NOMO-1 treated with dmso at 0.1 percent for 144 hours (cell line): ENCODE measurements around the gene IGF1.
A peak's percentile ranks its signal among the peaks of the same experiment; 100 is the strongest.

Experiments
- DNase-seq: peaks from one replicate; lab custom pipeline; 2025; ENCODE audit not compliant: unreplicated experiment; lab: John Stamatoyannopoulos, UW

The IGF1 gene

GRCh38 chr12:102480406-102480805, at the start of gene IGF1:
Gene IGF1, minus strand, starts transcription at chr12:102480563. Its CDS starts 182 bp downstream, at chr12:102480381.
- peak; percentile 16 for DNase-seq

DNA sequence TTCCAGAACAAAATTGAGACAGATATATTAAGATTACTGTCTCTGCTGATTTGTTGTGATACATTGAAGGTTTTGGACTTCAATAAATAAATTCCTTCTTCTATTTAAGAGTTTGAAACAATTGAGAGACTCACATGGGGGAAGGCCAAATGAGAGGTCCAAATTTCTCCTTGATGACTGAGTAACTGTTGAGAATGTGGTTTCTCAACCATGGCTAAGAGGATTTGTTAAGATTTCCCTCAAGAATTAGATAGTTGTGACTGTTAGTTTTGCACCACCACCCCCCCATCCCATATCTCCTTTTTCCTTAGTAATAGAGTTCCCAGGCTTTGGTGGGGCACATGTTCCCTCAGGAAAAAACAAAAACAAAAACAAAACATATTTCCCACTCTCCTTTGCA, 47.7 kb upstream of the IGF1 start:
- no peak for DNase-seq

- no peak for DNase-seq
Measured at GRCh38 chr12:102527171-102527720, 46.9 kb upstream of the IGF1 start.

DNA sequence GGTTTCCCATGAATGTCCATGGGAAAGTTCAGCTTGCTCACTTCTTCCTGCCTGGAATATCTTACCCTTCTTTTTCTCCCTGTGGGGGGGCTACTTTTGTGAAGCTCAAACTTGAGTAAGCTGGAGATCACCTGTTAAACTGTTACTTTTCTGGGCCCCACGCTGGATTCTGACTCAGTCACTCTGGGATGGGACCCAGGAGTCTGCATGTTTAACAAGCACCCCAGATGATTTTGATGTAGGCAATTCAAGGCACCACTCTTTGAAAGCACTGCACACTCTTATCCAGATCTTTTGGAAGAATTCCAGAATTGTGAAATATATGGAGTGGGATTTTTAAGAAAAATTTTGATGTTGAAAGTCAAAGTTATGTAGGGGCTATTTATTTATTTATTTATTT, 46.3 kb upstream of the IGF1 start:
- no peak for DNase-seq

DNA sequence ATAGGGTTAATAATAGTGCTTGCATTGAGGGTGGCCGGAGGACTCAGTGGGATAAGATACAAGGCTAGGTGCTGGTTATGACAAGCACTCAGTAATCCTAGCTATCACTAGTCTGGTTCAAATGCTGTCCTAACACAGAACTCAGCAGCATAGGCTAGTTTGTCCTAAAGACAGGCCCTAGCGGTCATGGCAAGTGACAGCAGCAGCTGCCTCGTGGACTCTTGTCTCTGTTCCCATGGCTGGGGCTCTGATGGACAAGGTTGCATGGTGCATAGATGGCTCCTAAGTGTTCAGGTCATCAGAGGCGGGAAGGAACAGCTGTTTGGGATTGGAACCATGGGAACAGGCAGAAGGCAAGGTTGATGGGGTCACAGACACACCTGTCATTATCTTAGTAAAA, 42.4 kb upstream of the IGF1 start:
- no peak for DNase-seq

DNA sequence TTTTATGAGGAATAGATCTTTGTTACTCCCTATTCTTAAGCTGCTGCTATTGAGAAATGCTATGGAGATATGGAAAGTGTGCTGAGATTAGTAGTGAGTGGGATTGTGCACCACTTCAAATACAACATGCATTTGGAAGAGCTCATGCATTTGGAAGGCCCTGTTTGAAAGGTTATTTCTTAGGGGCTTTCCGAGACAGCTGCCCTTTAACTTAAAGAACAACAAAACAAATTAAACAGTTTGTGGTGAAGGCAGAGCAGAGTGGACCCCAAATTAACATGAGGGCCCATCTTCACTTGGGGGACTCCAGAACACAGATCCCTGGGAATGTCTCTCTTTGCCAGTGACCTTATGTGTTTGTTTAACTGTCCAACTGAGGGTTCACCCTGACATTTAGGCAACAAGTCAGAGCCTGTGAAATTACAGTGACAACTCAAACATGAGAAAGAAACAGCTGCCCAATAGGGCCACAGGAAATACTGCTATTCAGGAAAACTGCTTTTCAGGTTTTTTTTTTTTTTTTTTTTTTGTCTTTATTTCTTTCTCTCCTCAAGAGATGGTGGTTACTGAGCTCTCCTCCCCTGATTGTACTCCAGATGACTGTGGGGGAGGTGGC, 41.4 kb upstream of the IGF1 start:
- DNase-seq = no peak

GRCh38 chr12:102518871-102519270, 38.5 kb upstream of the IGF1 start:
- no peak for DNase-seq

GRCh38 chr12:102514696-102515095, 34.3 kb upstream of the IGF1 start:
- no peak for DNase-seq

DNA sequence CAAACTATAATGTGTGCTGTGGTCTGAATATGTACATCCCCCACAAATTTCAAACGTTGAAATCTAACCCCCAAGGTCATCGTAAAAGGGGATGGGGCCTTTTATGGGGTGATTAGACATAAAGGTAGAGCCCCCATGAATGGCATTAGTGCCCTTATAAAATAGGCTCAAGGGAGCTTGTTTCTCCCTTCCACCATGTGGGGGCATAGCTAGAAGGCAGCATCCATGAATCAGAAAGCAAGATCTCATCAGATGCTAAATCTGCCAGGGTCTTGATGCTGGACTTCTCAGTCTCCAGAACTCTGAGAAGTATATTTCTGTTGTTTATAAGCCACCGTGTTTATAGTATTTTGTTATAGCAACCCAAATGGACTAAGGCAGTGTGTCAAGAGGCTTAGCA, 33.4 kb upstream of the IGF1 start:
- no peak for DNase-seq

DNA sequence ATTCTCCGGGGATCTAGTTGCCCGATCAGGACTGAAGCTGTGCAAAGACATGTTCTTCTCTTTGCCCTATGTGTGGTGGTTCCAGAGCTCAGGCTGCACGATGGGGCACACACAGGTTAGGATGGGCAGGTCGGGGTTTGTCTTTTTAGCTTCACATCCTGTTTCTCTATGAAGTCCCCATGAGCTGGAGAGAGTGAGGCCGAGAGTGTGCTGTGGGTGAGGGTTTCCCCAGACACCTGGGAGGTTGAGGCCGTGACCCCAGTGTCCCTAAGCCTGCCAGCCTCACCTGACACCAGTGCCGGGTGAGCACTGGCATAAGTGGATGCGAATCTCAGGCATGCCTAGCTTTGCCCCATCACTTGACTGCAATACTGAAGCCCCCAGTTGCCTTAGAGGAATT, 32.9 kb upstream of the IGF1 start:
- no peak for DNase-seq

DNA sequence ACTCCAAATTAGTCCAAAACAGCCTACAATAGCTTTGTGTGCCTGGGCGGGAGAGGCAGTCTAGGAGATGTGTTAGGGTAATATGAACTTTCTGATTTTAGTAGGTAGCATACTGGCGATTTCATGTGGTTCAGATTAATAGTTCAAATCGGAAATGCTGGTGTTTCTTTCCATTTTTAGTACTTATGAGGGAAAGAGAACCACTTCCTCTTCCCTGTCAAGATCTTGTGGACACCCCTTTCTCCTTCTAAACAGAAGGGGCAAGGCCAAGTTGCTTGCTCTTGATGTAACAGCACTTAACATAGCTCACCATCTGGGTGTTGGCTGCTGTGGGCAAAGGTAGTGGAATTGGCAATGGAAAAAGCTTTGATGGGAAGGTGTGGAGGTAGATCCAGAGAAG, 32.2 kb upstream of the IGF1 start:
- DNase-seq = no peak

- DNase-seq = no peak
Measured at GRCh38 chr12:102511575-102511974, 31.2 kb upstream of the IGF1 start.

DNA sequence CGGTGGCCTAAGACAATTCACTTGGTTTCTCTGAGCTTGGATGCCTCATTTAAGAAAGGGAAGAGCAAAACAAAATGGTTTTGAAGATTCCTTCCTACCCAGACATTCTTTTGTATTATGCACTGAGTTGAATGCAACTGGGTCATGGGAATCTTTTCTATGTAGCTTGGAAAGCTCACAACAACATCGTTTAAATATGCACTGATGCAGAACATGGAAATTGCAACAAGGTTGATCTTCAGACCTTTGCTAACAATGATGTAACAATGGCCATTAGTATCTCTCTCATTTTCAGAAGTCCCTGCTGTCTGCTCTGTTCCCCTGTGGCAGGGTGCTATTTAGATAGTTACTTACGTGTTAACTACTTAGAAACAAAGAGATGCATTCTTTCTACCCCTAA, 30.1 kb upstream of the IGF1 start:
- DNase-seq = no peak

GRCh38 chr12:102510031-102510430, 29.7 kb upstream of the IGF1 start:
- no peak for DNase-seq

GRCh38 chr12:102509123-102509626, 28.8 kb upstream of the IGF1 start:
- no peak for DNase-seq

- DNase-seq = no peak
Measured at GRCh38 chr12:102508052-102508451, 27.7 kb upstream of the IGF1 start.

GRCh38 chr12:102507301-102507700, 26.9 kb upstream of the IGF1 start:
- DNase-seq = no peak

- no peak for DNase-seq
Measured at GRCh38 chr12:102504871-102505270, 24.5 kb upstream of the IGF1 start.

GRCh38 chr12:102504280-102504679, 23.9 kb upstream of the IGF1 start:
- DNase-seq = peak; percentile 79

DNA sequence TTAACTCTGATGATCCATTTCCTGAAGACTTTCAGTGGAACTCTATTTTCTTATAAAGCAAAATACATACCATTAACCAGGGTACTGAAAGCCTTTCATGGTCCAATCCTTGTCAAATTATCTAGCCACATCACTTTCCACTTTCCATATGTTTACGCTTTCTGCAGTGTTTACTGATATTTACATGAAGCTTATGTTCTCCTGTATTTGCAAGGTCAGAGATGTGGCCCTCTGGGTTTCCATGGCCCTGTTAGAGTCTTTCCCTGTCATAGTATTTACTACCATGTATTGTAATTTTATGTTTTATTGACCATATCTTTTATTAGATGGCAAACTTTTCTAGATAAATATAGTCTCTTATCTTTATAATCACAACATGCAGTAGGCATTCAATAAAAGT, 23.5 kb upstream of the IGF1 start:
- DNase-seq = no peak

DNA sequence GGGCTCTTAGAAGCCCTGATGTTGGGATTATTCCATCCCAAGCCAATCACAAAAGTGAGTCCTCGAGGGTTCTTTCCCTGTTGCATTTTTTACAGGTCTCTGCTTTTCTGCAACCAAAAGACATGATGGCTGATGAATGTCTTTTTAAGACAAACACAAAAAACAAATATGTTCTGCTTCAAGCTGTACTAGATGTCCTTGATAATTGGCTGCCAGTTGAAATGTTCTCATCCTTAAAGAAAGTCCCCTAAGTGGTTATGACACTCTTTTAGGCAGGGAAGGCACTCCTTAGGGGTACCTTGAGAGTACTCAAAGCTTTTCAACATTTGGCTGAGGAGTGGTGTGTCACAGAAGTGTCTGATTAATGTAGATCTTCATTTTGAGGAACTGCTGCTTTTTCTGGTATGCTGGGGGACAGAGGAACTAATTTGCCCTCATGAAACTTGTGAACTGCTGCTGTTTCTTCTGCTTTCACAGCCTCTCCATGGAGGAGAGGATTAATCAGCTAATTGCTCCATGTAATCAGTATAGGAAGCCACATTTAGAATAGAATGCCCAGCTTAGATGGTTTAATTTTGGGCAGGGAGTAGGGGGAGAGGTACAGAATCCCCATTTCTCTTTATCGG, 22.8 kb upstream of the IGF1 start:
- DNase-seq = peak; percentile 86

GRCh38 chr12:102501773-102502172, 21.4 kb upstream of the IGF1 start:
- DNase-seq = no peak

- DNase-seq = peak; percentile 39
Measured at GRCh38 chr12:102498471-102498870, 18.1 kb upstream of the IGF1 start.
